Measurements from ENCODE around the gene ATP8B1.
"Not testable (repeated sequence)": the region's sequence is repeated elsewhere in the genome, so short reads cannot be mapped to it uniquely, and the experiment has no call there.

ATP8B1 gene

GRCh38 chr18:57803103-57803969 lies at the start of gene ATP8B1:
TSS of gene ATP8B1 (minus strand) at chr18:57803315. CDS start at chr18:57731807, 71,508 bp downstream.
- DNase-seq, result peak; percentile 87

- DNase-seq, result no peak
Measured at GRCh38 chr18:57850063-57850462, 46.9 kb upstream of the ATP8B1 start.

- DNase-seq, result peak; percentile 55
Measured at GRCh38 chr18:57848374-57848773, 45.3 kb upstream of the ATP8B1 start.

GRCh38 chr18:57847431-57847830 lies 44.3 kb upstream of the ATP8B1 start:
- DNase-seq, result not testable (repeated sequence)

GRCh38 chr18:57846258-57846657 lies 43.1 kb upstream of the ATP8B1 start:
- peak; percentile 92 for DNase-seq

GRCh38 chr18:57845605-57846074 lies 42.5 kb upstream of the ATP8B1 start:
- no peak for DNase-seq

- no peak for DNase-seq
Measured at GRCh38 chr18:57844319-57844718, 41.2 kb upstream of the ATP8B1 start.

- DNase-seq, result no peak
Measured at GRCh38 chr18:57843386-57843785, 40.3 kb upstream of the ATP8B1 start.

DNA sequence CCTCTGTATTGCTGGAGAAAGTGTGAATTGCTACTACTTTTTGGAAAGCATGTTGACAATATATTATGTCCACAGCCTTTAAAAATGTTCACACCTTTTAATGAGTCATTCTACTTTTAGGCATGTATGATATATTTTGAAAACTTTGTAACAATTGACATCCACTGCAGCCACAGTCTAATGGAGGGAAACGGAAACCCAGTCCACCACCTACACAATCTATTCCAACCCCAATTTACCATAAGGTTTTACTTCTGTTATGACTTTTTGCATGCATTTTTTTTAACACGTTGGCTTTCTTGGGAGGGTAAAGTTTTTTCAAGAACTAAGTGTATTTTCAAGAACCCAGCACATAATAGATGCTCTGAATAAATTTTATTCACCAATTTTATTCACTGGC lies 38.5 kb upstream of the ATP8B1 start:
- no peak for DNase-seq

GRCh38 chr18:57839942-57840381 lies 36.8 kb upstream of the ATP8B1 start:
- peak; percentile 93 for DNase-seq

DNA sequence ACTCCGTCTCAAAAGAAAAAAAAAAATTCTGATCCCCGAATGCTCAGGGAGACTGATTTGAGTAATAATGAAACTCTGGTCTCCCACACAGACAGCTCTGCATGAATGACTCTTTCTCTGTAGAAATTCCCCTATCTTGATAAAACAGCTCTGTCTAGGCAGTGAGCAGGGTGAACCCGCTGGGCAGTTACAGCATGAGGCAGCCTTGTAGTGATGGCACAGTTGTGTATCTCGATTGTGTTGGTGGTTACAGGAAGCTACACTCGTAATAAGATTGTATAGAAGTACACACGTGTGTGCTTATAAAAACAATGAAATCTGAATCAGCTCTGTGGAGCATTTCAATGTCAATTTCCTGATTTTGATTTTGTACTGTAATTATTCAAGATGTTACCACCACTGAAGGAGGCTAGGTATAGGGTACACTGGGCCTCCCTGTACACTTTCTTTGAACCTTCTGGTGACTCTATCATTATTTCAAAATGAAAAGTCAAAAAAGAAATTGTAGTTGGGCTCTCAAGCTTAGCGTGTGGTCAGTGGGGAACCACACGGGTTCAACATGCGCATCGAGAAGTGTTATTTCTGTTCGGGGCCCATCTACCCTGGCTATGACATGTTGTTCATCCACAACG lies 34.9 kb upstream of the ATP8B1 start:
- no peak for DNase-seq

DNA sequence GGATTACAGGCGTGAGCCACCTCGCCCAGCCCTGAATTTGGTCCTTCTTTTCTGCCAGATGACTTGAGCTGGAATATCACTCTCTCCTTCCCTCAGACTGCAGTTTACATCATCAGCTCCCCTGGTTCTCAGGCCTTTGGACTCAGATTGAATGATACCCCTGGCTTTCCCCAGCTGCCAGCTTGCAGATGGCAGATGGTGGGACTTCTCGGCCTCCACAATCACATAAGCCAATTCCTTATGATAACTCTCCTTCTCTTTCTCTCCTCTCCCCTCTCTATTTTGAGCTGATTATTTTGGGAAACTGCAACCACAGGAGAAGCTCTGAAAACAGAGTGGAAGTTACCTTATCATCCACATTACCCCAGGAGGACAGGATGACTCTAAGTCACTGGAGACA lies 33.4 kb upstream of the ATP8B1 start:
- no peak for DNase-seq

- no peak for DNase-seq
Measured at GRCh38 chr18:57835904-57836303, 32.8 kb upstream of the ATP8B1 start.

- no peak for DNase-seq
Measured at GRCh38 chr18:57834616-57835015, 31.5 kb upstream of the ATP8B1 start.

GRCh38 chr18:57833441-57834101 lies 30.5 kb upstream of the ATP8B1 start:
- DNase-seq, result peak; percentile 76

DNA sequence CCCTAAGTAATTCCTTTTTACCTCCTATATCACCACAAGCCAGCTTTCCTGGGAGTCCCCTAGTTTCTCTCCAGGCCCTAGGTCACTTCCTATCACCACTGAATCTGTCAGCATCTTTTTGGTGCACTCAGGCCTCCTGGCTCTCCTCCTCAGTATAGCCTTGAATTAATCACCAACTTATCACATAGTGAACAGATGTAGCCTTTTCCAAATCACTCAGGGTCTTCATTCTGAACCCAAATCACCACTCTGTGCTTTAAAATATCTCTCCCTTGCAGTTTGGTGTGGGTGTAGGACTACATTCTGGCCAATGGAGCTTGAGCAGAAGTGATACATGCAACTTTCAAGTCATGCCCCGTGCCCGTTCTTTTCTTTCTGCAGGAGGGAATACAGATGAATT lies 29.6 kb upstream of the ATP8B1 start:
- DNase-seq, result no peak

DNA sequence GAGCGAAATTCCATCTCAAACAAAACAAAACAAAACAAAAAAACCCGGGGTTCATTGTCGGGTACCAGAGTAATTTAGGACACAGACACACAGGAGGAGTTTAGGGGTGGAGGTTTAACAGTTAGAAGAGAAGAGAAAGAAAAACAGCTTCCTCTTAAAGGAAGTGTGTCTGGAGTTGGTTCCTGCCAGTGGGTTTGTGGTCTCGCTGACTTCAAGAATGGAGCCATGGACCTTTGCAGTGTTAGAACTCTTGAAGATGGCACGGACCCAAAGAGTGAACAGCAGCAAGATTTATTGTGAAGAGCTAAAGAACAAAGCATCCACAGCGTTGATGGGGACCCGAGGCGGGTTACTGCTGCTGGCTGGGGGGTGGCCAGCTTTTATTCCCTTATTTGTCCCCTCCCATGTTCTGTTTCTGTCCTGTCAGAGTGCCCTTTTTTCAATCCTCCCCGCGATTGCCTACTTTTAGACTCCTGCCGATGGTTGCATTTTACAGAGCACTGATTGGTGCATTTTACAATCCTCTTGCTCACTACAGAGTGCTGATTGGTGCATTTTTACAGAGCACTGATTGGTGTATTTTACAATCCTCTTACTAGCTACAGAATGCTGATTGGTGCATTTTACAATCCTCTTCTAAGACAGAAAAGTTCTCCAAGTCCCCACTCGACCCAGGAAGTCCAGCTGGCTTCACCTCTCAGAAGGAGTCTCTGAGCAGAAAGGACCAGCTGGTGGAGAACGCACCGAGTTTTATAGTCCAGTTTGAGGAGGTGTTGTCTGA lies 28.7 kb upstream of the ATP8B1 start:
- DNase-seq, result no peak

- DNase-seq, result no peak
Measured at GRCh38 chr18:57827646-57828045, 24.5 kb upstream of the ATP8B1 start.

- no peak for DNase-seq
Measured at GRCh38 chr18:57826252-57826651, 23.1 kb upstream of the ATP8B1 start.

- not testable (repeated sequence) for DNase-seq
Measured at GRCh38 chr18:57820583-57820982, 17.5 kb upstream of the ATP8B1 start.

DNA sequence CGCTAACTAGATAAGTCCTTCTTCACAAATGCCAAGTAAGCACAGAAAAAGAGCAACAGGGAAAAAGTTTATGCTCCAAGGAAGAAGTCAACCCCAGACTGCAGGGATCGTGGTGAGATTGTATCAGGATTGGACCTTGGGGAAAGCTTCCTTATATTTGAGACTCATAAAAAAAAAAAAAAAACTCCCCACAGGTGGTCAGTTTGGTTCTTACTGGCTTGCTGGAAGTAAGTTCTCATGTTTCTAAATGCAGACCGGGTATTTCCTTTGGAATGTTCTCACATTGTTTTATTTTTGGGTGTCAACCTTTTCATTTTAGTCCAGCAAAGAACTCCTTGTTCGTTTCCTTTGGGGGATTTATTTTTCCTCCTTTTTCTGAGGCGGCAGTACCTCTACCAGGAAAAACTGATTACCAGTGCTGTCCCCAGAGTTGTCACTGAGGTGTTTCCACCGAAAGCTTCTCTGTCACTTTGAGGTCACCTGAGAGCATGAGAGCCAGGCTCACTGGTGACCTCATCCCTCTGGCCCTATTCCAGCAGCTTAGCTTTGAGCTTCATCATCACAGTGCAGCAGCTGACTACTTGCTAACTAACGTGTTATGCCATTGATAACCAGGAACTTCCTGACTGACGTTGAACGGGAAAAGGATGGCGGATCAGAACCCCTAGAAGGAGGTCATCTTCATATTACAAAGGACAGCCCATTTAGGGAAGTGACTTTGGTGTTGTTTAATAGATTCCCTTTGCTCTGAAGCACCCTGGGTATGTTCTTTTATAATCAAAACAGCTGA lies 16.8 kb upstream of the ATP8B1 start:
- DNase-seq, result peak; percentile 93

- DNase-seq, result no peak
Measured at GRCh38 chr18:57819119-57819518, 16.0 kb upstream of the ATP8B1 start.

All from EL (cell line).